Calu3 (cell line): Measurements from ENCODE around the gene ID1. TPM values are rescaled to one million over a fixed set of nuclear protein-coding genes. Genes with fewer than 3 reads are reported as not detected.
"Not testable (repeated sequence)": the region's sequence is repeated elsewhere in the genome, so short reads cannot be mapped to it uniquely, and the experiment has no call there.

Experiments used
- BruUV-seq: library from RNA; stranded (reverse); fragments of 400-500 nt; replicated peaks from 2 replicates; lab custom pipeline; 2021; lab: Mats Ljungman, UMichigan
- CTCF ChIA-PET: fragments of 300-600 bp; sonication (Branson Sonifier 250); formaldehyde crosslinking; loops from one replicate; lab custom pipeline; 2022; ENCODE audit warnings: antibody characterized with exemption; lab: Charles Lee
- DNase-seq: peaks from one replicate; pipeline ENCODE4 v3.0.0; 2022
- H3K27ac Mint-ChIP-seq: one replicate; pipeline ENCODE4 v1.8.0; 2022; ENCODE audit warnings: mixed read lengths; ENCODE audit not compliant: unreplicated experiment
- H3K27me3 Mint-ChIP-seq: one replicate; pipeline ENCODE4 v1.8.0; 2022; ENCODE audit warnings: mixed read lengths; ENCODE audit not compliant: unreplicated experiment
- H3K36me3 Mint-ChIP-seq: one replicate; pipeline ENCODE4 v1.8.0; 2022; ENCODE audit warnings: mild to moderate bottlenecking, moderate library complexity, mixed read lengths; ENCODE audit not compliant: insufficient read depth, unreplicated experiment
- H3K4me1 Mint-ChIP-seq: one replicate; pipeline ENCODE4 v1.8.0; 2022; ENCODE audit warnings: mild to moderate bottlenecking, low read depth, mixed read lengths; ENCODE audit not compliant: unreplicated experiment
- H3K4me3 Mint-ChIP-seq: one replicate; pipeline ENCODE4 v1.8.0; 2022; ENCODE audit warnings: mild to moderate bottlenecking, low read depth, moderate library complexity, mixed read lengths; ENCODE audit not compliant: unreplicated experiment
- H3K9me3 Mint-ChIP-seq: one replicate; pipeline ENCODE4 v1.8.0; 2022; ENCODE audit warnings: low read depth, mixed read lengths; ENCODE audit not compliant: unreplicated experiment
- CTCF ChIP-seq: fragments of 200-600 bp; IDR thresholded peaks from one replicate; pipeline ENCODE4 v1.8.0; 2022; ENCODE audit warnings: antibody characterized with exemption; ENCODE audit not compliant: unreplicated experiment
- intact Hi-C: fragments of 100-400 bp; cut with micrococcal nuclease; formaldehyde crosslinking; loops from one replicate; pipeline ENCODE4 v1.10.0; 2022; ENCODE audit not compliant: unreplicated experiment
- total RNA-seq: library from RNA; stranded (reverse); gene quantifications from 2 replicates; pipeline ENCODE4 v1.2.3, GENCODE V29; 2022

ID1 gene
- total RNA-seq, 1 experiment from 2014 or later, result 347 TPM

- H3K9me3 Mint-ChIP-seq, result no peaks in the 10 kb centered on the region
- H3K27ac Mint-ChIP-seq, result no peak overlapping the region
- no peak for TF ChIP-seq CTCF
- H3K27me3 Mint-ChIP-seq, result peaks cover 13% of the 10 kb centered on the region
- no peaks in the 10 kb centered on the region for H3K36me3 Mint-ChIP-seq
- no peak for DNase-seq
- CTCF ChIA-PET, result no interaction called here
- no TSS peak for BruUV-seq
- no peak overlapping the region for H3K4me3 Mint-ChIP-seq
- no peaks in the 10 kb centered on the region for H3K4me1 Mint-ChIP-seq
- intact Hi-C loops, result no loop called here
Measured at GRCh38 chr20:31643522-31643921, 38.4 kb downstream of the ID1 start.

GRCh38 chr20:31644701-31645100 is 39.6 kb downstream of the ID1 start:
- no peak for DNase-seq
- Mint-ChIP-seq H3K4me3 (no peak overlapping the region), H3K9me3 (no peaks in the 10 kb centered on the region), H3K36me3 (no peaks in the 10 kb centered on the region), H3K4me1 (no peaks in the 10 kb centered on the region), H3K27me3 (peaks cover 12% of the 10 kb centered on the region), H3K27ac (no peak overlapping the region)
- intact Hi-C loops, result no loop called here
- BruUV-seq, result no TSS peak
- no peak for TF ChIP-seq CTCF
- CTCF ChIA-PET, result interaction anchor here (0.7 to 1.0 kb wide), 2 partner anchors 17 to 19 kb away, joined by 3 to 9 read pairs; no protein-coding TSS in a partner anchor

DNA sequence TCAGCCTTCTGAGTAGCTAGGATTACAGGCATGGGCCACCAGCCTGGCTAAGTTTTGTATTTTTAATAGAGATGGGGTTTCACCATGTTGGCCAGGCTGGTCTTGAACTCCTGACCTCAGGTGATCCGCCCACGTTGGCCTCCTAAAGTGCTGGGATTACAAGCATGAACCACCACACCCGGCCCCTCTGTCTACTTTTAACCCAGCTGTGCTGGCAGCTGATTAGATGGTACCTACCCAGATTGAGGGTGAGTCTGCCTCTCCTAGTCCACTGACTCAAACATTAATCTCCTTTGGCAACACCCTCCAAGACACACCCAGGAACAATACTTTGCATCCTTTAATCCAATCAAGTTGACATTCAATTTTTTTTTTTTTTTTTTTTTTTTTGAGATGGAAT is 43.0 kb downstream of the ID1 start:
- H3K27ac Mint-ChIP-seq, H3K4me1 Mint-ChIP-seq, H3K36me3 Mint-ChIP-seq, DNase-seq, H3K4me3 Mint-ChIP-seq, BruUV-seq, H3K9me3 Mint-ChIP-seq, intact Hi-C loops: not testable (repeated sequence)
- CTCF ChIA-PET, result interaction anchor here (0.6 to 1.3 kb wide), 4 partner anchors 14 to 78 kb away, joined by 3 to 6 read pairs (median 4); no protein-coding TSS in a partner anchor
- peaks cover 15% of the 10 kb centered on the region for H3K27me3 Mint-ChIP-seq

- Mint-ChIP-seq H3K36me3 (peaks cover 14% of the 10 kb centered on the region), H3K4me1 (no peaks in the 10 kb centered on the region), H3K4me3 (no peak overlapping the region), H3K27me3 (peaks cover 15% of the 10 kb centered on the region), H3K9me3 (no peaks in the 10 kb centered on the region), H3K27ac (no peak overlapping the region)
- intact Hi-C loops, result no loop called here
- CTCF ChIA-PET, result no interaction called here
- no peak for DNase-seq
- BruUV-seq, result no TSS peak
- TF ChIP-seq CTCF, result no peak
Measured at GRCh38 chr20:31652917-31653396, 47.9 kb downstream of the ID1 start.

- Mint-ChIP-seq H3K27me3 (peaks cover 15% of the 10 kb centered on the region), H3K9me3 (no peaks in the 10 kb centered on the region), H3K27ac (no peak overlapping the region), H3K4me3 (no peak overlapping the region), H3K4me1 (no peaks in the 10 kb centered on the region), H3K36me3 (peaks cover 14% of the 10 kb centered on the region)
- no peak for TF ChIP-seq CTCF
- no peak for DNase-seq
- intact Hi-C loops, result no loop called here
- no TSS peak for BruUV-seq
- CTCF ChIA-PET, result interaction anchor here (0.6 kb wide), 1 partner anchor 21 kb away, joined by 3 read pairs; no protein-coding TSS in a partner anchor
Measured at GRCh38 chr20:31653561-31653960, 48.5 kb downstream of the ID1 start.
